ENCODE results near the gene PTAFR.

DNA sequence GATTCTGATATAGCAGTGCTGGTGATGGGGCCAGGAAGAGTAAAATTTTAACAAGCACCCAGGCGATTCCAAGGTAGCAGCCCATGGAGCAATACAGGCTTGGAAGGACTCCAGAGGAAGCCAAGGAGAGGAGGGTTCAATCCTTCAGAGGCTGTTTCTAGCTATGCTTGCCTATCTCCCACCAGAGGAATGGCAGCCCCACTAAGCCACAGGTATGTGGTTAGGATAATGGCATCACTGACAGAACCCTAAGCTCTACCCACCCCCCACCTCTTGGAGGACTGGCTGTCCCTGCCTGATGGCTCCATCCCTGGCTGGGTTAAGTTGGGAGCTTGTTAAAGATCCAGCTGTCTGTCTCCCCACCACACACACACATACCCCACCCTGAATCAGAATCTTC, 19.3 kb upstream of the PTAFR start:
- TF ChIP-seq POLR2AphosphoS5 (IDR thresholded peaks at IDR 0.05) (no peak), CTCF (IDR thresholded peaks at IDR 0.05) (no peak), POLR2A (IDR thresholded peaks at IDR 0.05) (no peak), EP300 (IDR thresholded peaks at IDR 0.05; ENCODE audit: low read depth) (no peak)
